GM21737 (cell line): ENCODE measurements around the gene TCF23.

Source experiments
- ATAC-seq: cut with Tn5 transposase; IDR thresholded peaks from one replicate; pipeline ENCODE4 v1.9.1; 2021; ENCODE audit warnings: mild to moderate bottlenecking, moderate library complexity; ENCODE audit not compliant: unreplicated experiment

The TCF23 gene

DNA sequence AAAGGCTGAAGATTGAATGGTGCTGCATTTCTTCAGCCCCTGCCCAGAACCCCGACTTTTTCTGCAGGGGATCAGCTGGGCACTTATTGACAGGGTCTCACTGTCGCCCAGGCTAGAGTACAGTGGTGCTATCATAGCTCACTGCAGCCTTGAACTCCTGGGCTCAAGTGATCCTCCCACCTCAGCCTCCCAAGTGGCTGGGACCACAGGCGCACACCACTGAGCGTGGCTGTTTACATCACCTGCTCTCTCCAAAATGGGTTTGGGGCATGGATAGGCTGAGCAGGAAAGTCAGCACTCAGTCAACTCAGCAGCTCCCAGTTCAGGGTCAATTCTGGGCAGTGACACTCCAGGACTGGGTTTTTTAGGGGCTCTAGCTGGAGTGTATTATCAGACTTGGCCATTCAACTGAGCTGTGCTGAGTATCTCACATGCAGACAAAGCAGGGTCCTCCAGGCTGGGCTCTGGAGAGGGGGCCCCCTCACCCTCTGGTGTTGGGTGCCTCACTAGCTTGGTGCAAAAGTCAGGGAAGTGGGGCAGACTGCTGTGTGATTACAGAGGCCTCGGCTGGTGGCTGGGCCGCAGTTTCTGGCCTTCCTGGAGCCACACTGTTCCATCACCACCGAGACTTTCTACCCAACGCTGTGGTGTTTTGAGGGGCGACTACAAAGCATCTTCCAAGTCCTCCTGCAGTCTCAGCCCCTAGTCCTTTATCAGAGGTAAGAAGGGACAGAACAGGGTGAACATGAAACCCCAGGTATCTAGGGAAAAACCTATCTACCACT, 20.7 kb upstream of the TCF23 start:
- no peak for ATAC-seq

DNA sequence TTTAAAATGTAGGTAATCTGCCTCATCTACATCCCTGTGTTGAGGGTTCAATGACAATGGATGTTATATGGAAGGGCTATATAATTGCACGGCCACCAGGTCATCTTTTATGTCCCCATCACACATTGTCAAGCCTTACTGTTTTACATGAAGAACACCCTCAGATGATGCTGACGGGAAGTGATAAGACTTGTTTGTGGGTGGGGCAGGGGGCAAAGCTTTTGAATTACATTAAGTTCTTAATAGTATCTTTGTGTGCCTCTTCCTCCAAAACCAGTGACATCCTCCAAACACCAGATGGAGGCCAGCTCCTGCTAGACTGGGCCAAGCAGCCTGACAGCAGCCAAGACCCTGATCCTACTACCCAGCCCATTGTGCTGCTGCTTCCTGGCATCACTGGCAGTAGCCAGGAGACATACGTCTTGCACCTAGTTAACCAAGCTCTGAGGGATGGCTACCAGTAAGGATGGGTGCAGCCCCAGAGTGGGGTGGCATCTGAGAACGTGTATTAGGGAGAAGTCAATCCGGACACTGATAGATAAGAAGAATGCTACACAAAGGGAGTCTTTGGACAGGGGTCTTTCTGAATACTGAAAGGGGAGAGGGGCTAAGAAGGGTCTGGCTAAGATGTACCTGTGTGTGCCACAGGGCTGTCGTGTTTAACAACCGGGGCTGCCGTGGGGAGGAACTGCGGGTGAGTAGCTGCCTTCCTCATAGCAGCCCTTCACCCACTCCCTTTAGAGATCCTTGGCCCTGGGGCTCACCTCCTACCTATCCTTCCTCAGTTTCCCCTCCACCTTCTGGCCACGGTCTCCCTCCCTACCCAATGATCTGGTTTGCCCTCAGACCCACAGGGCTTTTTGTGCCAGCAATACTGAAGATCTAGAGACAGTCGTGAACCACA, 19.9 kb upstream of the TCF23 start:
- ATAC-seq, result no peak

GRCh38 chr2:27130396-27130795, 18.4 kb upstream of the TCF23 start:
- ATAC-seq, result no peak

- ATAC-seq, result no peak
Observed at GRCh38 chr2:27131429-27131828, 17.4 kb upstream of the TCF23 start.

DNA sequence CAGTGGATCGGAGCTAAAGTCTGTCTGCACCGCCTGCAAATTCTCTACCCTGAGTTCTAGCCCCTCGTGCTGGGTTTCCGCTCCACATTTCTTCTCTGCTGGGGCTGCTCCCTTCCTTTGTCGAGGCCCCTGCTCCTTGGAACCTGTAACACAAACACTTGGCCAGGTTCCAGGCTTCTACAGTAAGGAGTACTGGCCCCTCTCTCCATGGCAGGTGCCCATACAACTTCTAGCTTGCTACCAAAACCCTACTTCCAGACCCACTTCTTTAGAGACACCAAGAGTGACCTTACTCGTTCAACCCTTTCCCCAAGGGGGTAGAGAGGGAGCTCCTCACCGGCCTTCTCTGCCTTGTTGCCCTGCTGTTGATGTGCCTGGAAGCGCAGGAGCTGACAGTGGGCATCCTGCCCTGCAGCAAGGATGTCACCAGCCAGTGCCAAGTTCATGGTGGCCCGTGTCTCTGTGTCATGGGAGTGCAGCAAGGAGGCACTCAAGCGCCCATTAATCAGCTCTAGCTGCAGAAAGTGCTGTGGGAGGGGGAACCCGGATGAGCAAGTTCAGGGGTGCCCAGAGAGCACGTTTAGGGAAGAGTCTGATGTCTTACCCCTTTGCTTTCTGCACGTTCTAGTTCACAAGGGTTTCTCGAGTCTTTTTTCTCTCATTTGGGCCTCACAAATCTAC, 15.5 kb upstream of the TCF23 start:
- ATAC-seq, result no peak

DNA sequence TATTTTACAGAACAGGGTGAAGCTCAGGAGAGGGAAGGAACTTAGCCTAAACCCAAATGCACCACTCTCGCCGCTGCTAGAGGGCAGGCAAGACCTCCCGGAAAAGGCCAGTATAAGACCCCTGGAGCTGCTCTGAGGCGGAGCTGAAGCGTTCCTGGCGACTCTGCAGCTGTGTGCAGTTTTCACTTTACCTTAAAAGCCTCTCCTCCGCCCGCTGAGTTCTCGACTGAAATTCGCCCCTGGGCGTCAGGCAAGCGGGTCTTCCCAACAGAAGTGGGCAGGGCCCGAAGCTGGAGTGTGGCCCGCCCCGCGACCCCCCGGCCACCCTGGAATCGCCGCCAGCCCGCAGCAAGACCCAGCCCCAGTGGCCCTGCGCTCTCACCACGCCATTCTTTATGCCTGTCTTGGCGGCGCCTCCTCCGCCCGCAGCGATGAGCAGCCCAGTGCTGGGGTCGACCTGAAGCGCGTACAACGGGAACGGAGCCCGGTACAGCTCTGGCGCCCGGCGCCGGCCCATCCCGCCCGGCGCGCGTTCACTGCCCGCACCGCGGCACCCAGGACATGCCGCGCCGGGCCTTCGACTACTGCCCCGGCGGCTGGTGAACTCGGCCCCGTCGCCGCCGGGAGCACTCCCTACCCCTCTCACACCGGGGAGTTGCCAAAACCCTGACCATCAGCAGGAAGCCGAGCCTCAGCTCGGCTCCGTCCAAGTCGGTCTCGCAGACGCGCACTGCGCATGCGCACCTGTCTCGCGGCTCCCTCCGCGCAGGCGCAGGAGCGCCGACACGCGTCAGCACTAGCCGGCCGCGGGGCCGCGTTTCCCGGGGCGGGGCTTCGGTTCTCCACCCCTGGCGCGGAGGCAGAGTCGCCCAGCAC, 14.7 kb upstream of the TCF23 start, which contains the start of gene PREB:
PREB (minus strand) TSS at position 732 of the 876 bp plus-strand sequence; CDS start at position 517, 215 bp downstream.
- ATAC-seq, result peak; percentile 71

GRCh38 chr2:27134781-27135477, 13.9 kb upstream of the TCF23 start:
- no peak for ATAC-seq

GRCh38 chr2:27135478-27135955, 13.3 kb upstream of the TCF23 start:
- ATAC-seq, result no peak

DNA sequence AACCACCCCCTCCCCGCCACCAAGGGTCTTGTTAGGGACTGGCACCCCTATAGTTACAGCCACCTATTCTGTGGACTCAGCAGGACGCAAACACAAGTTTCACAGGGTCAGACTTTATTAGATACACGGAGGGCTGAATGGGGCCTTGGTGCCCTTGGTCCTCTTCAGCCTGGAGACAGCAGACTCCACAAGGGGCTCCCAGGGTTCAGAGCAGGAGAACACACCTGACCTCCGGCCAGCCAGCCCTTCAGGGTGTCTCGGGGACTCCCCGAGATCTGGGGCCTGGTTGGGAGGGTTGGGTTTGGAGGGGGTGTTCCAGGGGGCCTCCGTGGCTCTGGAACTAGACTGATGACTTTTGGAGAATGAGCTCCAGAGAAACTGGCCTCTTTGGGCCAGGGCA, 12.1 kb upstream of the TCF23 start:
- no peak for ATAC-seq

DNA sequence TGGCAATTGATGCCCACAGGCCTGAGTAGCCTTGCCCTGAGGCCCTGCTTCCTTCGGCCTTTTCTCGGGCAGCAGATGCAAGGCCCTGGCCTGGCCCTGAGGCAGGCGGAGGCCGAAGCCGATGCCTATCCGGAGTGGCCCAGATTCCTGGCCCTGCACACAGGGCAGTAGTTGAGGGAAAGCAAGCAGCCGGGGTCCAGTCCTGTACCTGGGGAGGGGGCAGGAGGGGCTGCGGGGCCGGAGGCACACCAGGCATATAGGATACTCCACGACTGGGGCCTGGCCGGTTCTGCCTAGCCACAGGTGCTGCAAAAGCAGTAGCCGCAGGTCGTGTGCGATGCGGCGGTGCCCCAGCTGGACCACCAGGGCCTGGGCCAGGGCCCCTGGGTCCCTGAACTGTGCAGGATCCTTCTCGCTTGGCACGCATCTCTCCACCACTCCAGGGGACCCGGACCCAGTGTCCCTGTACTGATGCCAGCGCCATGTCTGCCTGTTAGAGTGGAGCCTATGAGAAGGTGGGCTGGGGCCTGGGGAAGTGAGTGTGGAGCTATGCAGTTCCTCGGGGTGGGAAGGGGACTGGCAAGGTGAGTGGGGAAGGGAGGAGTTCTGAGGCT, 11.4 kb upstream of the TCF23 start:
- ATAC-seq, result no peak

DNA sequence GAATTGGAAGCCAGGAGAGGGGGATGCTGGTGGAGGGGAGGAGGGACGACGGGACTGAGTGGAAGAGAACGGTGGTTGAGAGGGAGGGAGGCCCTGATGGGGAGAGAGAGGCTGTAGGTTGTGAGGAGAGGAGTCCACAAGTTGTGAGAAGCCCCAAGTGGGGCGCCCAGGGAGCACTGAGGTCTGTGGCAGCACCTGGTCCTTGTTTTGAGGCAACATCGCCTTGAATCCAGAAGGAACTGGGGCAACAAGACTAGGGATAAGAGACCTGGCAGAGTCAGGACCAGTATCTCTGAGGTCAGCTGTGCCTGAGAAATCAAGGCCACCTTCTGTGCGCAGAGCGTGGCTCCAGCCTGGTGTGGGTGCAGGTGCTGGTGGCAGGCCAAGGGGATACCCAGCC, 10.7 kb upstream of the TCF23 start:
- ATAC-seq, result no peak

GRCh38 chr2:27139310-27139709, 9.5 kb upstream of the TCF23 start, which contains the start of gene PRR30:
Gene PRR30 (minus strand): TSS chr2:27139410. CDS start chr2:27138329, 1,081 bp downstream.
- no peak for ATAC-seq

GRCh38 chr2:27143285-27143684, 5.5 kb upstream of the TCF23 start:
- ATAC-seq, result no peak

- no peak for ATAC-seq
Observed at GRCh38 chr2:27145682-27146081, 3.1 kb upstream of the TCF23 start.

- ATAC-seq, result no peak
Observed at GRCh38 chr2:27147935-27148334, 869 bp upstream of the TCF23 start.

GRCh38 chr2:27149570-27150405, 984 bp downstream of the TCF23 start:
- no peak for ATAC-seq

DNA sequence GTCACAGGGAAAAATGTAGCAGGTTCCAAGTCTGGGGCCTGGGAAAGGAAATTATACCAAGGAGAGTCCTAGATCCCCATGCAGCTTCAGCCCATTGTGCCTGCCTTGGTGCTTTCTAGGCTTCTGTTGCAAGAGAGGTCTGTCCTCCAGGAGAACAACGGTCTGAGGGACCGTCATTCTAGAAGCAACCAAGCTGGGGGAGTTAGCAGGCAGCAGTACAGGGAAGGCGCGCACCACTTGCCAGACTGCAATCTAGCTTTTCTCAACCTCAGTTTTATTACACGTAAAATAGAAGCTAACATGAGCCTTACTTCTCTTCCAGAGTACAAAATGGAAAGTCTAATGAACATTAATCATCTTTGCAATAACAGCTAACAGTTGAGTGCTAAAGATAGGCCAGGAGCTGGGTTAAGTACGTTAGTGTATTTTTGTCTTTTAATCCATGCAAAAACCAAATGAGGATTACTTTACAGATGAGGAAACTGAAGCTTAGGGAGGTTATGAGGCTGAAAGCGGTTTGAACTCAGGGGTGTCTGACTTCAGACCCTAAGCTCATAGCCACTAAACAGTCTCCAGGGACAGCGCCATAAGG, 1.9 kb downstream of the TCF23 start:
- no peak for ATAC-seq
